ENCODE results near the gene SYCE1L.
"Not testable (repeated sequence)": the region's sequence is repeated elsewhere in the genome, so short reads cannot be mapped to it uniquely, and the experiment has no call there.

Gene SYCE1L, protein sequence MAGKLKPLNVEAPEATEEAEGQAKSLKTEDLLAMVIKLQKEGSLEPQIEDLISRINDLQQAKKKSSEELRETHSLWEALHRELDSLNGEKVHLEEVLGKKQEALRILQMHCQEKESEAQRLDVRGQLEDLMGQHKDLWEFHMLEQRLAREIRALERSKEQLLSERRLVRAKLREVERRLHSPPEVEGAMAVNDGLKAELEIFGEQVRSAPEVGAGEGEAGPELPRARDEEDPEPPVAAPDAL

DNA sequence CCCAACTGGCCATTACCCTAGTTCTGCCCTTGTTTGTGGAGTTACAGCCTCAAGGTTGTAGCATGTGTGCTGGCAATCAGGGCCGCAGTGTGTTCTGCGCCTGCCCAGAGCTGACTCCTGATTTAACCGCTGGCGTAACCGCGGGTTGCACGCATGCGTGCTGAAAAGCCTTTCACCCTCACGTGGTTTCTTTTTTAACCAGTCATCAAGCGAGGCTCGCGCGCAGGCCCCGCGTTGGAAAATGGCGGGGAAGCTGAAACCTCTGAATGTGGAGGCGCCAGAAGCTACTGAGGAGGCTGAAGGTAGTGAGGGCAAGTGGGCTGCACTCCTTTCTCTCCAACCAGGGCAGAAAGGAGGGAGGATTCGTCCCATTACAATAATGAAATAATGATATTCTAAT, at the start of gene SYCE1L:
Gene SYCE1L, plus strand, starts transcription at position 198 of the 400 bp plus-strand sequence. Its CDS starts 44 bp downstream, at position 242.
- DNase-seq: no peak

DNA sequence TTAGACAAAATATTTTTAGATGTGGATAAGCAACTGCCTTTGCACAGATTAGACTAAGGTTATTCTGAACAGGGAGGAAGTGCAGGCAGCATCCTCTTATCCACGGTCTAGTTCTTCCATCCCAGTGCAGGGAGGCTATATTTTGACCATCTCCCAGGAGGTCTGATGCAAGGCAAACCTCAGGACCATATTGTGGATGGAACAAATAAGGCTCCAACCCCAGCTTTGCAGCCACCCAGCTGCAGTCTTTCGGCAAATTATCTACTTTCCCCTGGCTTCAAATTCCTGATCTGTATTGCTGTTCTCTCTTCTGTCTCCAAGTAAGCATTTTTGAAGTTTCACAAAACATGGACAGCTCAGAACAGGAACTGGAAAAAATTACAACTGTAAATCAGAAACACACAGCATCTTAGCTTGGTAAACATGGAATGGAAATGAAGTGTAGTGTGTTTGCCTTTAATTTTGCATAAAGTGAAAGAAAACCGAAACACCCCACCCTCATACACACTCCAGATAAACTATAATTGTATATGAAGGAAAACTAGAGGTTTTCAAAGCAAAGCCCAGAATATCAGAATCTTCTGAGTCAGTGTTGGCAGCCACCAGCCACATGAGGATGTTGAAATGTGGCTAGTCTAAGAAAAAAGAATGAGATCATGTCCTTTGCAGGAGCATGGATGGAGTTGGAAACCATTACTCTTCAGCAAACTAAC, 41.7 kb upstream of the SYCE1L start:
- no peak for DNase-seq

DNA sequence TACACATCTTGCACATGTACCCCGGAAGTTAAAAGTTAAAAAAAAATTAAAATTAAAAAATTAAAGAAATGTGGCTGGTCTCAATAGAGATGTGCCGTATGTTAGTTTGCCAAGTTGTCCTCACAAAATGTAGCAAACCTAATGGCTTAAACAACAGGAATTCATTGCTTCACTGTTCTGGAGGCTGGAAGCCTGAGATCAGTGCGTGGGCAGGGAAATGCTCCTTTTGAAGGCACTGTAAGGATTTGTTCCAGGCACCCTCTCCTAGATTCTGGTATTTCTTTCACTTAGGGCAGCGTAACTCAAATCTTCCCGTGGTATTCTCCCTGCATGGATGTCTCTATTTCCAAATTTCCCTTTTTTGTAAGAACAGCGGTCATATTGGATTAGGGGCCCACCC, 40.9 kb upstream of the SYCE1L start:
- DNase-seq: no peak

DNA sequence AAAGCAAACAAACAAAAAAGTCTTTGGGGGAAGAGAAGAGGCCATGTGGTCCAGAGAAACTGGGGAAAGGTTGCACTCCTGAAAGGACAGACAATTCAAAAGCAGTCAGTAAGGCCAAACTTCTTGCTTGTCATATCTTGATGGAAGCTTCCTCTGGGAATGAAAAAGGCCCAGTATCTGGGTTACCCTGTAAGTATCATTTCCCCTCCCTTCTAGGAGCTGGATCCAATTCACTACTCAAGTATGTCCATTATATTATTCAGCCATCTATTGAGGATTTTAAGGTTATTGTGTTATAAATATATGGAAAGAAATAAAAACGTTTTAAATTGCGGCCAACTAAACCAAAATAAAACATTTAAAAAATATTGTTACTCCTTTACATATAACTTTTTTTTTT, 34.2 kb upstream of the SYCE1L start:
- no peak for DNase-seq

DNA sequence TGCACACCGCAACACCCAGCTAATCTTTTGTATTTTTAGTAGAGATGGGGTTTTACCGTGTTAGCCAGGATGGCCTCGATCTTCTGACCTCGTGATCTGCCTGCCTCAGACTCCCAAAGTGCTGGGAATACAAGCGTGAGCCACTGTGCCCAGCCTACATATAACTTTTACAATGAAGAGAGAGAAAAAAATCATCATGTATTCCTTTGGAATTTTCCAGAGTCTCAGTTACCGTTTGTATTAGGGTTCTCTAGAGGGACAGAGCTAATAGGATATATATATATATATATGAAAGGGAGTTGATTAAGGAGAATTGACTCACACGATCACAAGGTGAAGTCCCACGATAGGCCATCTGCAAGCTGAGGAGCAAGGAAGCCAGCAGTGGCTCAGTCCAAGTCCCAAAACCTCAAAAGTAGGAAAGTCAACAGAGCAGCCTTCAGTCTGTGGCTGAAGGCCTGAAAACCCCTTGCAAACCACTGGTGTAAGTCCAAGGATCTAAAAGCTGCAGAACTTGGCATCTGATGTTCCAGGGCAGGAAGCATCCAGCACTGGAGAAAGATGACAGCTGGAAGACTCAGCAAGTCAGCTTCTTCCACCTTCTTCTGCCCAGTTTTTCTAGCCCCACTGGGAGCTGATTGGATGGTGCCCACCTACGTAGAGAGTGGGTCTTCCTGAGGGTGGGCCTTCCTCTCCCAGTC, 33.5 kb upstream of the SYCE1L start:
- not testable (repeated sequence) for DNase-seq

DNA sequence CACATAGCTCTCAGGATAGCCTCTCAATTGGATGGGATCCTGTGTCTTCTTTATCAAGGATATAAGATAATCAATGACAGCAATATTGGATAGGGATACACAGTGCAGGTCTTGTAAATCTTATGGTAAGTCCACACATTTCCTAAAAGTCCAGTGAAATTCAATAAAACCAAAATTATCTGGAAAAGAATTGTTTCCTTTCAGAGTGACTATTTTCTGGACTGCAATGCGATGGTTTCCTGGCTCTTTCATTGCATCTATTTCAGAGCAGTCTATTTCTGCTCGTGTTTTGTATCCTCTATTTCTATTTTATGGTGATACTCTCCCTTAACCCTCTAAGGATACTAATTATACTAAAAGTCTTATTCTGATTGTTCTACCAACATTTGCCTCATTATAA, 32.5 kb upstream of the SYCE1L start:
- DNase-seq: no peak

DNA sequence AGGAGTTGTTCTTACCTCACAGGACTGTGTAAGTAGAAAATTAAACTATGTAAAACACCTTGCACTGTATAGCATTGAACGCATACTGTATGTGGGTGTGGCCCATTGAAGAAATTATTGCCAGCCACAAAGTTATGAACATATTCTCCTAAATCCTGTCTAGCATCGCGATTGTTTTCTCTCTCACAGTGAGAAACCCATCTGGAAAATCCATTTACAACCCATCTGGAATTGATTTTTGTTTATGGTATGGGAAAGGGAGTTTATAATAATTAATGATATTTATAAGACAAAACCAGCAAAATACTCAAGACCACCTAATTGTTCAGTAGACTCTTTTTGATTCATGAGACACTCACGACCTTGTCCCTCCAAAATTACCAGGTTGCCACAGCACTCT, 30.3 kb upstream of the SYCE1L start:
- no peak for DNase-seq

DNA sequence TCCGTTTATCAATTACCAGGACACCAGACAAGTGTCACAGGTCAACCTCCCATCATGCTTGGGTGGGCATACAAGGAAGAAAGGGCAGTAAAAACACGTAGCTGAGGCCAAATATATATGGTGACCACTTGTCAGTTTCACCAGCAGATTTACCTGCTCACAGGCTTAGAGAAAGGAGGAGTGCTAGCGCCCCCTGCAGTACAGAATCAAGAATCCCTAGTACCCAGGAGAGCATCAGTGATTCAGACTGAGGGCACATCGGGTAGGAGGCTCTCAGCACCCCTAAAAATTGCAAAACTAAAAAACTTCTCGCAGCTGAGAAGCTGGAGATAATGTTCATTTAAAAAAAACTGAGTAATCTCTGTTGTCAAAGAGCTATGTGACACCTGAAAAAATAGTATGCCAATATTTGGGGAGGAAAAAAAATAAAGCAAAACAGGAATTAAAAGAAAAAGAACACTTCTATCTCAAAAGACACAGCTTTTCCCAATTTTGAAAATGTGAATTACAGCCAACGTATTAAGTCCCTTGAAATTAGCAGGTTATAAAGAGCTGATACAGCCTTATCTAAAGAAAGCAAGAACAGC, 29.5 kb upstream of the SYCE1L start:
- no peak for DNase-seq

DNA sequence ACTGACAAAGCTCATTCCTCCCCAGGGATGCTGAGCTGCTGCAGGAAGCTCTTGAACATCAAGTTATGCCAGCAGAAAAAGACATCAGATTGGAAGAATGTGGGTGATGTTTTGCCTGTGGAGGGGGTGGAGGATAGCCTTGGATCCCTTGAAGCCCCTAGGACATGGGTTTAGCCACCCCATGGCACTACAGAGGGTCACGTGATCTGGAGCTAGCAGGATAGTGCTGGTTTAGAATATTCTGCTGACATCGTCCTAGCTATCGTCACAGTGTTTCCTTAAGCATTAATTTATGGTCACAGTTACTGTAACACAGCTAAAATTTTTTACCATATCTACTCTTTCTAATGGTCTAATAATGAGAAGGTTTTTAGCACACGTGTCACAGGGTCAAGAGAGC, 28.4 kb upstream of the SYCE1L start:
- DNase-seq: no peak

DNA sequence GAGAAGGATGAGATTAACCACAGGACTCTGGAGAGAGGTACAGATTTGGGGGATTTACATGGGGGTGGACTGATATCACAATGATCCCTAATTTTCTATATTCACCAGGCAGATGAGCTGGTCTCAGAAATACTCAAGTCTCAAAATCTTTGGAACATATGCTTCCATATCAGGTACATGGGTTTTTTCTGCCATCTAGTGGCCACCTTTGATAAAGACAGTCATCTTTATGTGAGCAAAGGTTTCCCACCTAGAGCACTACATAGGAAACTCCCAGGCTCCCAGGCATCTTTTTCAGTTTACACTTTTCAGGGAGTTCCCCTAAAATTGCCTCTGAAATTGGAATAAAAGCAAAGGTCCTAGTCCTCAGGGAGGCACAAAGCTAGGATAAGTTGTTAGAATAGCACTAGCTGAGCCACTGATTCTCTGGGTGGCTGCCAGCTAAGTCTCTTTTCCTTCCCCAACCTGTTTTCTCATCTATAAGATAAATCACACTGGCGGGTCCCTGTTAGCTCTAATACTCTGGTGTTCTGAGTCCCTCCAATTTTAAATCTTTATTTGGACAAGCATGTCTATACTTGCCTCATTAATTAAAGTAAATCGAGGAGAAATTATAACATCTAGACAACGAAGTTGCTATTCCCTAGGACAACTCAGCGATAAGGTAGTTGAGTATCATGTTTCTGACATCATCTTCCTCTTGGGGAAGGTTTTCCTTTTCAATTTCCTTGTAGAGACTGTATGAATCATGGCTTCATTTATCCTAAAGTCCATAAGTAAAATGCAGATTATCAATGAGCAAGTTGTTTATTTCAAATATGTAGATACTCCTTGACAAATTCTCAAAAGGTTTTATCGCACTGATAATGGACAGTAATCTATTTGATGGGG, 27.2 kb upstream of the SYCE1L start:
- DNase-seq: no peak

DNA sequence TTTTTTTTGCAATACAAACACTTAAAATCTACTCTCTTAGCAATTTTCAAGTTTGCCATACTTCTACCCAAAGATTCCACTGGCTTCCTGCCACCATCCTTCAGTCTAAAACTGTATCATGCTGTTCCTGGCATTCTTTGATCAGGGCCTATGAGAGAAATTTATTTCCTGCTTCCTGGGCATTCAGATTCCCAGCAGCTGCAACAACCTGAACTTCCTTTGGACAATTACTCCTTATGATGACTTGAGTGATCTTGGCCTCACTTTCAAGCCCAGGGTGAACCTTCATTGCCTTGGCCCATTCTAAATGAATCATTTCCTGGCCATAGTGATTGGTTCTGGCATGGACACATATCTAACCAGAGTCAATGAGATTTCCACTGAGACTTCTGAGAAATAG, 26.3 kb upstream of the SYCE1L start:
- DNase-seq: no peak

DNA sequence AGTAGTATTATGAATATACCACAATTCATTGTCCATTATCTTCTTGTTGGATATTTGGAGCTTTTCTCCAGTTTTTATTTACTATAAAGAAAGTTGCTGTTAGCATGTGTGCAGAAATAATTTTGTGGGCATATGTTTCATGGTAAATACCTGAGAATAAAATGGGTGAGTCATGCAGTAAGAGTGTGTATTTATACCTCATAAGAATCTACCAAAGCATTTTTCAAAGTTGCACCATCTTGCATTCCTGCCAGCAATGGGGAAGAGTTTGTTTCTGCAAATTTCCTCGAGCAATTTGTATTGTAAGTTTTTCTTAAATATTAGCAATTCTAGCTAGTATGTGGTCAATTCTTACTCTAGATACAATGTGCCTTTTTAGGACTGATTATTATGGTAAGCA, 16.1 kb upstream of the SYCE1L start:
- DNase-seq: no peak

DNA sequence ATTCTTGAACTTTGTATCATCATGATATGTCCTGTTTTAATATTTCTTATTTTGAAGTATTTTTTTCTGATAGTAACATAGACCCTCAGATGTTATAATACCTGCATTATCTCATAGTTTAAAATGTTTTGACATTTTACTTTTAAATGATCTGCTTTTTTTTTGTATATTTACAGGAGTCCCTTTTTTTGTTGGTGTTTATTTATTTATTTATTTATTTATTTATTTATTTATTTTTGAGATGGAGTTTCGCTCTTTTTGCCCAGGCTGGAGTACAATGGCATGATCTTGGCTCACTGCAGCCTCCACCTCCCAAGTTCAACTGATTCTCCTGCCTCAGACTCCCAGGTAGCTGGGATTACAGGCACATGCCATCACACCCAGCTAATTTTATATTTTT, 12.9 kb upstream of the SYCE1L start:
- not testable (repeated sequence) for DNase-seq

DNA sequence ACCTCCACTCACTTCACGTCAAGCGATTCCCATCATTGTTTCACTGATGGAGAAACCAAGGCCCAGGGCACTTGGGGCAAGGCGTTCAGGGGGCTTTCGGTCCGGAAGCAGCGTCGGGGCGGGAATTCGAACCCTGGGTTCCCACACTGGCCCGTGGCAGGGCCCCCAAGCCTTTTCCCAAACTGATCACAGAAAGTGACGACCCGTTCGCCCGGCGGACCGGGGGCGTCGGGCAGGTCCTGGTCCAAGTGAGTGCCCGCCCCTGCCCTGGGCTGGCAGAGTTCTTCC, 9.1 kb upstream of the SYCE1L start:
- DNase-seq: no peak

DNA sequence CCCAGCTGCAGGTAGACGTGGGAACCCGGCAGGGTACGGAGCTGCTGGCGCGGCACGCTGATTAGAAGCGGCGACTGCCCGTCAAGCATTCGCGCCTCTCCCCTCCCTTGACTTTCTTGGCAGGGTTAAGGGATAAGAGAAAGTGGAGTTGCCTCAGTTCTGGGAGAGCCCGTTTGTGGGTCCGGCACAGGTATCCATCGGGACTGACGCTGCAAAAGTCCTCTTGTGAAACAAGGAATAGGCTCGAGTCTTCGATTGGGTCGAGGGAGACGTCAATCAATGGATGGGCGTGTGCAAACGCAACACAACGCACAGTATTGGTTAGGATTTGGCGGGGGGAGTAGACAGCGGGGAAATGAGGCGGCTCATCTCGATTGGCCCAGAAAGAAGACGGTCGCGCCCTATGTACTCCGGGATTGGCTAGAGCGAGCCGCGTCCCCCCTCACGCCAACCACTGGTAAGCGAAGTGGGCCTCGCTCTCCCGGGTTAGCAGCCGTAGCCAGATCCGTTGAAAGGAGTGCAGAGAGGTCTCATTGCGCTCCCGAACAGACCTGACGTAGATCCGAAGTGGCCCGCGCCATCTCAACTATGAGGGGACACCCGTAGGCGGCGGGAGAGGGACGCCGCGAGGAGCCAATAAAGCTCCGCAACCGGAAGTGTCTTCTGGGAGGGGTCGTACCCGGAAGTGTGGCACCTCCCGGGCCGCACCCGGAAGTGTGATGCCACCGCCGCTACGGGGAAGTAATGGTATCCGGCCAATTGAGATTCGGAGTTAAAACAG, 8.5 kb upstream of the SYCE1L start, which contains the start of gene MON1B:
Gene MON1B, plus strand, starts transcription at position 713 of the 781 bp plus-strand sequence. CDS start 296 bp downstream, outside the sequence.
- peak; percentile 85 for DNase-seq

DNA sequence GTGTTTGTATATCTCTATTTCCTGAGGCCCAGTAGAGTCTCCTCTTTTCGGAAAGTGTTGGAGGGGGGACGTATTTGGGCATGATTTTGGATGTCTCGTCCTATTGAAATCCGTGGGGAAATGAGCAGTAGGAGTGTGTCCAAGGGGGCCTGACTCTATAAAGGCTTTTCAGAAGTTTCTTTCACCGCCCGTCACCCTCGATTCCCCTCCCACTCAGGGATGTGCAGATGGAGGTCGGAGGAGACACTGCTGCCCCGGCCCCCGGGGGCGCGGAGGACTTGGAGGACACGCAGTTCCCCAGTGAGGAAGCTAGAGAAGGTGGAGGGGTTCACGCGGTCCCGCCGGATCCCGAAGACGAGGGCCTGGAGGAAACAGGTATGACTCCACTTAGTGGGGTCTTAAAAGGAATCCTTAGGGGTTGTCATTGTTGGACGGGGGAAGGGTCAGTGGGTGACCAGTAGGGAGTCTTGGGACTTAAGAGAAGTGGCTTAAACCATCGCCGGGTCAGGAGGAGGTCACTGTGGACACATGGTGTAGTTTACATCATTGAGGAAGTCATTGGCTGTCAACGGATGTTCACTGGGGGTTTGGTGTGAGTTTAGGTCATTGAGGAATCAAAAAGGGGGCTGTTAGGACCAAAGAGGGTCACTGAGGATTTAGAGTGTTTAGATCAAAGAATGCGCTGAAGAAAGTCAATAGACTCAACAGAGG, 7.8 kb upstream of the SYCE1L start:
- no peak for DNase-seq

DNA sequence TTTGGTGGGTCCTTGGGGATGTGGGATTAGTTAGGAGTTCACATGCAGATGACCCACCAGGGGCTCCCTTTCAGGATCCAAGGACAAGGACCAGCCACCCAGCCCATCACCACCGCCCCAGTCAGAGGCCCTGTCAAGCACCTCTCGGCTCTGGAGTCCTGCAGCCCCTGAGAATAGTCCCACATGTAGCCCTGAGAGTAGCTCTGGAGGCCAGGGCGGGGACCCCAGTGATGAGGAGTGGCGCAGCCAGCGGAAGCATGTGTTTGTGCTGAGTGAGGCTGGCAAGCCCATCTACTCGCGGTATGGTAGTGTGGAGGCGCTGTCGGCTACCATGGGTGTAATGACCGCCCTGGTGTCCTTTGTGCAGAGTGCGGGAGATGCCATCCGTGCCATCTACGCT, 5.8 kb upstream of the SYCE1L start:
- DNase-seq: no peak

DNA sequence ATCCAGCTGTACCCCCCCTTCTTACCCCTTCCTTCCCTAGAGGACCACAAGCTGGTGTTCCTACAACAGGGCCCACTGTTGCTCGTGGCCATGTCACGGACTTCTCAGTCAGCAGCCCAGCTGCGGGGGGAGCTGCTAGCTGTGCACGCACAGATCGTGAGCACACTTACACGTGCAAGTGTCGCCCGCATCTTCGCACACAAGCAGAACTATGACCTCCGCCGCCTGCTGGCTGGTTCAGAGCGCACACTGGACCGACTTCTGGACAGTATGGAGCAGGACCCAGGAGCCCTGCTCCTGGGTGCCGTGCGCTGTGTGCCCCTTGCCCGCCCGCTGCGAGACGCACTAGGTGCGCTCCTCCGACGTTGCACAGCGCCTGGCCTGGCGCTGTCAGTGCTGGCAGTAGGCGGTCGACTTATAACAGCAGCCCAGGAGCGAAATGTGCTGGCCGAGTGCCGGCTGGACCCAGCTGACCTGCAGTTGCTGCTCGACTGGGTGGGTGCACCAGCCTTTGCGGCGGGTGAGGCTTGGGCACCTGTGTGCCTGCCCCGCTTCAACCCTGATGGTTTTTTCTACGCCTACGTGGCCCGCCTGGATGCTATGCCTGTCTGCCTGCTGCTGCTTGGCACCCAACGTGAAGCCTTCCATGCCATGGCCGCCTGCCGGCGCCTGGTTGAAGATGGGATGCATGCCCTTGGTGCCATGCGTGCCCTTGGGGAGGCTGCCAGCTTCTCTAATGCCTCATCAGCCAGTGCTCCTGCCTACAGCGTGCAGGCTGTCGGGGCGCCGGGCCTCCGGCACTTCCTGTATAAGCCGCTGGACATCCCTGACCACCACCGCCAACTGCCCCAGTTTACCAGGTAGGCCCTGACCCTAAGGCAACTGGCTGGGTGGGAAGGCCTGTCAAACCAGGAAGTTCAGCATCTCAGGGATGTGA, 4.6 kb upstream of the SYCE1L start:
- DNase-seq: no peak

DNA sequence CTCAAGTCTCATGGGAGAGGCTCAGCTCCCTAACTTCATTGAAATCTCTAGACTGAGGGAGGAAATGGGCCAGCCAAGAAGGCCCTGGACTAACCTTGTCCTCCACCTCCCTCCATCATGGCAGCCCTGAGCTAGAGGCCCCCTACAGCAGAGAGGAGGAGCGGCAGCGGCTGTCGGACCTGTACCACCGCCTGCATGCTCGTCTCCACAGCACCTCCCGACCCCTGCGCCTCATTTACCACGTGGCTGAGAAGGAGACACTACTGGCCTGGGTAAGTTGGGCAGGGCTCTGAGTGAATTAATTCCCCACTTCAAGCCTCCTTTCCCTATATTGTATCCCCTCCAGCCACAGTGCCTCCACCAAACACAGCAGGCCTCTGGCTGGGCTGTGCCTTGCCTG, 3.8 kb upstream of the SYCE1L start:
- DNase-seq: no peak

DNA sequence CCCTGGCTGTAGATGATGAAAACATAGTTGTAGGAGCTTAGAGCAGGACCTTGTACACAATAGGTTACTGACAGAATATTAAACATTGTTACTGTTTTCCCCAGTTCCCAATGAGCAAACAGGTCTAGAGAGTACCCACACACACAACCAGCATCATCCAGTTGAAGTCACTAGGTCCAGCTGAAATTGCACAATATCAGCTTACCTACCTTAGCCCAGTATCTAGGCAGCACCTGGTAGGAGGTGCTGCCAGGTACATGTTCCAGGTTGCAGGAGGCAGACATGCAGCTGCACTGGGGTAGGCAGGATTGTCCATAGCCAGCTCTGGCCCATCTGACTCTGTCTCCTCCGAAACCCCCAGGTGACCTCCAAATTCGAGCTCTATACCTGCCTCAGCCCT, 1.5 kb upstream of the SYCE1L start:
- no peak for DNase-seq
